Lower leg skin (tissue), 4 donors: Measurements from ENCODE around the gene CCNA2. TPM values are rescaled to one million over a fixed set of nuclear protein-coding genes. Genes with fewer than 3 reads are reported as not detected.

ENCODE experiments used
- DNase-seq, 2 donors: peaks; one replicate each; pipeline ENCODE4 v3.0.0-alpha.2; 2019; ENCODE audit warnings: low spot score in 2 of 2
- H3K4me3 ChIP-seq: fragments of 200-600 bp; sonication (generic); 2 replicates; pipeline ENCODE4 v1.5.1; 2017; ENCODE audit warnings: mild to moderate bottlenecking, low read depth; ENCODE audit not compliant: poor library complexity, severe bottlenecking
- POLR2A ChIP-seq, 2 donors: fragments of 450-650 bp; IDR thresholded peaks; one replicate each; pipeline ENCODE4 v1.6.1; 2016 to 2017; ENCODE audit warnings: antibody characterized with exemption in 2 of 2, mild to moderate bottlenecking in 1 of 2, moderate library complexity in 1 of 2
- WGBS, 2 donors: methylation state at CpG; one replicate each; pipeline ENCODE4 v1.1.5; 2018; 5-methylcytosine and 5-hydroxymethylcytosine counted together
- intact Hi-C: fragments of 100-400 bp; cut with DNase I; formaldehyde crosslinking; loops from one replicate; pipeline ENCODE4 v1.15.0; 2023; ENCODE audit warnings: low total_unique reads
- total RNA-seq, 4 donors: library from RNA; depleted of rRNA; stranded (reverse); fragments of >200 nt; gene quantifications; one replicate each; pipeline ENCODE4 v1.1.0, GENCODE V29; 2016
- TF ChIP-seq, protein P1 (sequence below), 3 donors: fragments of 450-650 bp; IDR thresholded peaks; one replicate each; pipeline ENCODE4 v1.5.1; 2016; ENCODE audit warnings: antibody characterized with exemption in 3 of 3, mild to moderate bottlenecking in 3 of 3, moderate library complexity in 2 of 3

The CCNA2 gene
- total RNA-seq, 4 donors from 2014 or later, result 2.0 to 7.3 (median 4.0) TPM

DNA sequence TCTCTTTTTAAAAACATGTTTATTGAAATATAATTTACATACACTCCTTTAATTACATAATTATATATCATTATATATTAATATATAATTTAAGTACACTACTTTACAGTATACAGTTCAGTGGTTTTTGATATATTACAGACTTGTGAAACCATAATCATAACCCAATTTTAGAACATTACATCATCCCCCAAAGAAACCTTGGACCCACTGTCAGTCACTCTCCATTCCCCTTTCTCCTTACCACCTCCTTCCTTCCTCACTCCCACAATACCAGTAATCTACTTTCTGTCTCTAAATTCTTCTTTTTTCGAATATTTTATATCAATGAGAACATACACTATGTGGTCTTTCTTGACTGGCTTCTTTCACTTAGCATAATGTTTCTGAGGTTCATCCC, 40.5 kb downstream of the CCNA2 start:
- no peak for TF ChIP-seq POLR2A (IDR thresholded peaks at IDR 0.05)
- TF ChIP-seq, protein P1, sequence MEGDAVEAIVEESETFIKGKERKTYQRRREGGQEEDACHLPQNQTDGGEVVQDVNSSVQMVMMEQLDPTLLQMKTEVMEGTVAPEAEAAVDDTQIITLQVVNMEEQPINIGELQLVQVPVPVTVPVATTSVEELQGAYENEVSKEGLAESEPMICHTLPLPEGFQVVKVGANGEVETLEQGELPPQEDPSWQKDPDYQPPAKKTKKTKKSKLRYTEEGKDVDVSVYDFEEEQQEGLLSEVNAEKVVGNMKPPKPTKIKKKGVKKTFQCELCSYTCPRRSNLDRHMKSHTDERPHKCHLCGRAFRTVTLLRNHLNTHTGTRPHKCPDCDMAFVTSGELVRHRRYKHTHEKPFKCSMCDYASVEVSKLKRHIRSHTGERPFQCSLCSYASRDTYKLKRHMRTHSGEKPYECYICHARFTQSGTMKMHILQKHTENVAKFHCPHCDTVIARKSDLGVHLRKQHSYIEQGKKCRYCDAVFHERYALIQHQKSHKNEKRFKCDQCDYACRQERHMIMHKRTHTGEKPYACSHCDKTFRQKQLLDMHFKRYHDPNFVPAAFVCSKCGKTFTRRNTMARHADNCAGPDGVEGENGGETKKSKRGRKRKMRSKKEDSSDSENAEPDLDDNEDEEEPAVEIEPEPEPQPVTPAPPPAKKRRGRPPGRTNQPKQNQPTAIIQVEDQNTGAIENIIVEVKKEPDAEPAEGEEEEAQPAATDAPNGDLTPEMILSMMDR (IDR thresholded peaks at IDR 0.05), result no peak
- intact Hi-C loops, result no loop called here
- 69 to 76% methylated on average over 1 of the region's 1 CpG for WGBS, 2 donors

DNA sequence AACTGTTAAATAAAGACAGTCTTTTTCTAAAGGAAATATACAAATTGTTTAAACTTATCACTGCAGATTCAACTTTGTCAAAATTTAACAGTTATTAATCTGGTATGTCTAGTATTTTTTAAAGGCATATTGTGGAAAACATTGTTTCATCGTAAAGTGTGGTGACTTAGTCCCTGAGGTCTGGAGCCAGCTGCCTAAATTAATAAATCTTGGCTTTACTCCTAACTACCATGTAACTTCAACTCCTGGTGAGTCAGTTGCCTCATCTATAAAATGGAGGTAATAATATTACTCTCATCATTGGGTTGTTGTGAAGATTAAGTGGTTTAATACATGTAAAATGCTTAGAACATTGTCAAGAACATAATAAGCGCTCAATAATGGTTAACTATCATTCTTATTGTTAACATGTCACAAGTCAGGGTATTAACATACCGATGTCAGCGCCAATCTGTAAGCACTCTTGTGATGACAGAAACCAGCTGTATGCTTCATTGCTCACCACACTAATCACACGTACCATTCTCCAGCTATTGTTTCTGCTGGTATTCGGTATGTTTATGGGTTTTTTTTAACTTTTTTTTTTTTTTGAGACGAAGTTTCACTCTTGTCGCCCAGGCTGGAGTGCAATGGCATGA, 44.6 kb downstream of the CCNA2 start:
- 71 to 77% methylated on average over 8 of the region's 8 CpGs for WGBS, 2 donors
- no peak overlapping the region for H3K4me3 ChIP-seq
- no peak for TF ChIP-seq POLR2A (IDR thresholded peaks at IDR 0.05)
- TF ChIP-seq, protein P1 (IDR thresholded peaks at IDR 0.05), result no peak
- intact Hi-C loops, result no loop called here
- no peak for DNase-seq

More for the DNA sequence above, 40.5 kb downstream of the CCNA2 start:
- H3K4me3 ChIP-seq, result no peak overlapping the region
- DNase-seq, result no peak

DNA sequence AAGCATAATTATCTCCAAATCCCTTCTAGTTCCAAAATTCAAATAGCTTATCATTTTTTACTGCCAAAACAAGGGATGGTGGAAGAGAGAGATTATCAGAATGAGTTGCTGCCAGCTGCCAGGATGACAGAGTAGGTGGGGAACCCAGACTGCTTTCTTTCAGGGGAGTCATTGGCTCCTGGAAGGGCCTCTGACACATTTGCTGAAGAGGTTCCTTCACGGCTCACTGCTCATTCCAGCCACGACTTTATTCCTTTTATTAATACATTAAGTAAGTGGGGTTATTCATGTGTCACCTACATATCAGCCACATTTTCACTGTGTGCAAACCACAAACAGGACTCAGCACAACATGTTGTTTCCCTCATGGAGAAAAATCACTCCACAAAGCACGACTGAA, 46.1 kb downstream of the CCNA2 start:
- H3K4me3 ChIP-seq, result no peak overlapping the region
- intact Hi-C loops, result no loop called here
- DNase-seq, result no peak
- no peak for TF ChIP-seq POLR2A (IDR thresholded peaks at IDR 0.05)
- TF ChIP-seq, protein P1 (IDR thresholded peaks at IDR 0.05), result no peak
- WGBS, 2 donors, result 33 to 45% methylated on average over 3 of the region's 3 CpGs

DNA sequence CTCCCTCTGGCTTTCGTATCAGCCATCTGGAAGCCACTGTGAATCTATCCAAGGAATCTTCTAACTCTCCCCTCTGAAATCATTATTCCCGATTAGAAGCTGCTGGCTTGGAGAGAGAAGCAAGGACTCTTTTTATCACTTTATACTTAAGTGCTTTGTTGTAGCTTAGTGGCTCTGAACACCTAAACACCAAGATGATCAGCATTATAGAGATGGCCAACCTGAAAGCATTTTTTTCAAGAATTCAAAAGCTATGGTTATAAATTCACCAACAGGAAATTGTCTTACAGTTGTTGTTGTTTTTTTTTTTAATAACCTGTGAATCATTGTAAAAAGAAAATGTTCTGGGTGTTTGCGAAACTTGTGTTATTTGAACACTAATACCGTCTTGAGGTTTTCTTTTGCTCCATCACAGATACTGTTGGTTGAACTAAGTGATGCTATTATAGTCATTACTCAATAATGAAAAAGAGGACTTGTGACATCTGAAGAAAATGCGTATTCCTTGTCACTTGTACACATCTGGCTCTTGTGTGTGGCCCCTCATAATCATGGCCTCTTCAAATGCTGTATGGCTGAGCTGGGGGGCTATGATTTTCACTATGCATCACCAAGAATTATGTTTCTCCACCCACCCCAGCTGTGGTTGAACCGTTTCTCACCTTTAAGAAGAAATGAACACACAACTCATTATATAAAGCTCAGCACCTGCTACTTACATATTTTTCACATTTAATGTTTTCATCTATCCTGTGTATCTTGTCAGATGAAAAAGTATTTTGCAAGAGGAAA, 46.9 kb downstream of the CCNA2 start:
- no peak for DNase-seq
- TF ChIP-seq POLR2A (IDR thresholded peaks at IDR 0.05), result no peak
- TF ChIP-seq, protein P1 (IDR thresholded peaks at IDR 0.05), result no peak
- intact Hi-C loops, result no loop called here
- H3K4me3 ChIP-seq, result no peak overlapping the region
- WGBS, 2 donors, result 77 to 81% methylated on average over 6 of the region's 6 CpGs

DNA sequence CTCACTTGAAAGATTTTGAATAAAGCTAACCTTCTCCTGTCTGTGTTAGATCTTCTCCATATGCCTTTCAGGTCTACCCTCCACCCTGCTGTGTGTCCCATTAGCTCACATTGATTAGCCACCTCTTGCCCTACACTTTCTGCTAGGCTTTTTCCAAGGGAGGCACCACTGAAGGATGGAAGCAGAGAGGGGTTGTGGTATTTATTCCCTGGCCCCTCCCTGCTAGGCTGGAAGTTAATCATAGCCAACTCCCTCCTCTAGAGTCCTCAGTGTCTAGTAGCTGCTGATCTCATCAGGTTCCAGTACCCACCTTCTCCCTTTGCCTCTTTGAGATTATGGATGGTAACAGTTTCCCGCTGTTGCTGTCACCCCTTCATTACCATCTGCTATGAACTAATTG, 49.8 kb downstream of the CCNA2 start:
- no peak overlapping the region for H3K4me3 ChIP-seq
- no peak for TF ChIP-seq POLR2A (IDR thresholded peaks at IDR 0.05)
- WGBS, 2 donors, result 80 to 85% methylated on average over 1 of the region's 1 CpG
- DNase-seq, result no peak
- intact Hi-C loops, result no loop called here

DNA sequence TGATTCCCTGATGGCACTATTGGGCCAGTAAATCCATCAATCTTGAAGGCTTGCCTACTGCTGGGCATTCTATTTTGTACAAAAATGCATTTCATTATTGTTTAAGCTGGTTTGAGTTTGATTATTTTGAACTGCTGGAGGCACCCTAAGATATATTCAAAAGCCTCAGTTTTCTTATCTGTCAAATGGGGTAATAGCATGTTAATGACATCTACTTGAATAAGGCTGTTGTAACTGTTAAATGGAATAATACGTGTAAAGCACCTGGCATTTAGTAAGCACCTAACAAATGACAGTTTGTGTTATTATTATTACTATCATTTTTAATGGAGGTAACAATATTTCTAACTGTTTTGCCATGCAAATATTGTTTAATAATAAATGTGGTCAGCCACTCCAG, 51.8 kb downstream of the CCNA2 start:
- intact Hi-C loops, result no loop called here
- no peak overlapping the region for H3K4me3 ChIP-seq
- 86 to 96% methylated on average over 1 of the region's 1 CpG for WGBS, 2 donors
- TF ChIP-seq POLR2A (IDR thresholded peaks at IDR 0.05), result no peak
- TF ChIP-seq, protein P1 (IDR thresholded peaks at IDR 0.05), result no peak
- DNase-seq, result no peak
